Transverse colon (tissue), 3 donors: ENCODE measurements around the gene MRPS14.

Experiments used
- EP300 ChIP-seq: sonication (generic); formaldehyde crosslinking; IDR thresholded peaks from one replicate; pipeline ENCODE4 v1.6.1; 2017; ENCODE audit warnings: antibody characterized with exemption, low read depth
- POLR2A ChIP-seq: fragments of 450-650 bp; IDR thresholded peaks from one replicate; pipeline ENCODE4 v1.6.1; 2016; ENCODE audit warnings: antibody characterized with exemption, mild to moderate bottlenecking, moderate library complexity
- TF ChIP-seq, protein P1 (sequence below), 5 experiments: fragments of 200-600 bp in 3 of 5; fragments of 450-650 bp in 2 of 5; sonication (generic) in 3 of 5; IDR thresholded peaks; 1 replicate in 2 of 5; 2 replicates in 3 of 5; pipeline ENCODE4 v1.5.1; 2016 to 2017; ENCODE audit warnings: antibody characterized with exemption in 5 of 5, inconsistent platforms in 3 of 5, mild to moderate bottlenecking in 2 of 5, moderate library complexity in 1 of 5

DNA sequence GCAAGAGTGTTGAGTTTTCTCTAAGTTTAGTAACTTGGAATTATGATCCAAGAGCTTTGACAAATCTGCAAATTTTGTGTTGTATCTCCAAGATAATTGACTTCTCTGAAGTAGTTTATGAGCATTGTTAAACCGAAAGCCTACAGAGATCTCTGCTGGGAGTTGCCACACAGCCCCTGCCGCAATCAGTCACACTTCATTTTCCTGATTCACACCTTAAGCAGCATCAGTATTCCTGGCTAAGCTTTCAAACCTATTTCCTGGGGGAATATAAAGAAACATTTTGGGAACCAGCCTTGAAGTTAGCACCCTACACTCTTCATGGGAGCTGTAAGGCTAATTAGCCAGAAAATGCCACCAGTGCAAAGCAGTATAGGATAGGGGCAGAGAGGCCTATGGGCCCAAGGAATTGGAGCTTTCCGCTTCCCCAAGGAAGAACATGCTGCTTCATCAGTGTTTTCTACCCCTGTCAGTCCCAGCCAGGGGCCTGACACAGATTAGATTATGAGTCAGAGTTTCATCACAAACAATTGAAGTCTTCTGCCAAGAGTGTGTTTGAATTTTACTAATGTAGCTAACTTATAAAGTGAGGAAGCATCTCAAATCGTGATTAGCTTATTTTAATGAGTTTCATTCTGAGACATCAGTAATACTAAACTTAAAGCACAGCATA is 46.7 kb downstream of the MRPS14 start:
- TF ChIP-seq, protein P1, sequence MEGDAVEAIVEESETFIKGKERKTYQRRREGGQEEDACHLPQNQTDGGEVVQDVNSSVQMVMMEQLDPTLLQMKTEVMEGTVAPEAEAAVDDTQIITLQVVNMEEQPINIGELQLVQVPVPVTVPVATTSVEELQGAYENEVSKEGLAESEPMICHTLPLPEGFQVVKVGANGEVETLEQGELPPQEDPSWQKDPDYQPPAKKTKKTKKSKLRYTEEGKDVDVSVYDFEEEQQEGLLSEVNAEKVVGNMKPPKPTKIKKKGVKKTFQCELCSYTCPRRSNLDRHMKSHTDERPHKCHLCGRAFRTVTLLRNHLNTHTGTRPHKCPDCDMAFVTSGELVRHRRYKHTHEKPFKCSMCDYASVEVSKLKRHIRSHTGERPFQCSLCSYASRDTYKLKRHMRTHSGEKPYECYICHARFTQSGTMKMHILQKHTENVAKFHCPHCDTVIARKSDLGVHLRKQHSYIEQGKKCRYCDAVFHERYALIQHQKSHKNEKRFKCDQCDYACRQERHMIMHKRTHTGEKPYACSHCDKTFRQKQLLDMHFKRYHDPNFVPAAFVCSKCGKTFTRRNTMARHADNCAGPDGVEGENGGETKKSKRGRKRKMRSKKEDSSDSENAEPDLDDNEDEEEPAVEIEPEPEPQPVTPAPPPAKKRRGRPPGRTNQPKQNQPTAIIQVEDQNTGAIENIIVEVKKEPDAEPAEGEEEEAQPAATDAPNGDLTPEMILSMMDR (IDR thresholded peaks at IDR 0.05), result no peak
- no peak for TF ChIP-seq EP300
- no peak for TF ChIP-seq POLR2A
